ENCODE measurements around the gene GFRA1. TPM values are rescaled to one million over a fixed set of nuclear protein-coding genes. Genes with fewer than 3 reads are reported as not detected.

The GFRA1 gene
- total RNA-seq, 4 donors from 2014 or later = 6.2 to 44.5 (median 13.4) TPM

DNA sequence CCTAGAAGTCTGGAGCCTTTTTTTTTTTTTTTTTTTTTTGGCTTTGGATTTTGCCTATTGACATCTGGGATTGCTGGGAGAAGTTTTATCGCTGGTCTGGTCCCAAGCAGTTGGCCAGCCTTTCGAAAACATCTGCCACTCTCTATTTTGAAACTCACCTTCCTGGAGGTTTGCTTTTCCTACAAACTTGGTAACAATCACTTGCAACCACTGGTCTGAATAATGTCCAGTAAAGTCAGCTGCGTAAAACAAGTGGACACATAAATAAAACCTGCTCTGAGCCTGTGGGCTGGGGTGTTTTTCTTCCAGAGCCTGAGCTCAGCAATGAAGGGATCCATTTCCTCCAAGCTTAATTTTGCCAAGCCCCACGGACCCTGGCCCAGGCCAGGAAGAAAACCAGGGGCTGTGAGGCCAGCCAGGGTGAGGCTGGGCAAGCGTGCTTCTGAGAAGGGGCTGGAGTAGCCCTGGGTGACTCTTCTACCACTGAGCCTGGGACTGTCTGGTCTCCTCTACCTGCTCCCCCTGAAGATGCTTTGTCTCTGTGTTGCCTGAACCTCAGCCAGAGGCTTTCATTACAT lies 202.2 kb downstream of the GFRA1 start:
- DNase-seq (ENCODE audit: low spot score in 2 of 2) = peak in 1 of 2 donors; percentile 77
- no peak for TF ChIP-seq CTCF (IDR thresholded peaks at IDR 0.05)
- no peak for TF ChIP-seq POLR2A (IDR thresholded peaks at IDR 0.05)
- 90 to 92% methylated on average over 5 of the region's 5 CpGs for WGBS, 2 donors
- intact Hi-C loops (cut with DNase I; ENCODE audit: low total_unique reads) = no loop called here
- no peak overlapping the region for H3K4me3 ChIP-seq (ENCODE audit: low read depth, poor library complexity, severe bottlenecking)

- no peak overlapping the region for H3K4me3 ChIP-seq (ENCODE audit: low read depth, poor library complexity, severe bottlenecking)
- 39 to 44% methylated on average over 4 to 5 of the region's 5 CpGs for WGBS, 2 donors
- DNase-seq (ENCODE audit: low spot score in 2 of 2) = peak in 1 of 2 donors; percentile 45
- TF ChIP-seq POLR2A (IDR thresholded peaks at IDR 0.05) = no peak
- TF ChIP-seq CTCF (IDR thresholded peaks at IDR 0.05) = no peak
- intact Hi-C loops (cut with DNase I; ENCODE audit: low total_unique reads) = no loop called here
Observed at GRCh38 chr10:116069856-116070255, 203.2 kb downstream of the GFRA1 start.

- H3K4me3 ChIP-seq (ENCODE audit: low read depth, poor library complexity, severe bottlenecking) = no peak overlapping the region
- TF ChIP-seq POLR2A (IDR thresholded peaks at IDR 0.05) = no peak
- no peak for TF ChIP-seq CTCF (IDR thresholded peaks at IDR 0.05)
- WGBS, 2 donors = 78 to 82% methylated on average over 7 of the region's 7 CpGs
- intact Hi-C loops (cut with DNase I; ENCODE audit: low total_unique reads) = no loop called here
- peak in 1 of 2 donors; percentile 68 for DNase-seq (ENCODE audit: low spot score in 2 of 2)
Observed at GRCh38 chr10:116067825-116068224, 205.2 kb downstream of the GFRA1 start.

DNA sequence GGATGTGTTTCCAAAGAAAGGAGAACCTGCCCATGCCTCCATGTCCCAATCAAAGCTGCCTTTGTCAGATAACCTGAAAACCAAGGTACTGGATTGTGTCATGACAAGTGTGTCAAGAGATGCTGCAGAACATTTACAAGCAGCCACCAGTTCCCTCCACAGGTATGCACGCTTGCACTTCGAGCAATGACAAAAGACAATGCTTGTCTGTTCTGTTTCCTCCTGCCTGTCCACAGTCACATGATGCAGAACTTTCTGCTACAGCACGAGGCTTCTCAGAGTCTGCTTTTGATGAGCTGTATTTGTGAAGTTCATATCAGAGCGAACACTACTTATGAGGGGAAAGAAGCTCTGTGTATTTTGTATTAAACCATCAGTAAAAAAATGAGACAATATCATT lies 209.9 kb downstream of the GFRA1 start:
- TF ChIP-seq POLR2A (IDR thresholded peaks at IDR 0.05) = no peak
- TF ChIP-seq CTCF (IDR thresholded peaks at IDR 0.05) = no peak
- no peak overlapping the region for H3K4me3 ChIP-seq (ENCODE audit: low read depth, poor library complexity, severe bottlenecking)
- no peak for DNase-seq (ENCODE audit: low spot score in 2 of 2)
- intact Hi-C loops (cut with DNase I; ENCODE audit: low total_unique reads) = no loop called here
- 72 to 78% methylated on average over 4 of the region's 4 CpGs for WGBS, 2 donors

DNA sequence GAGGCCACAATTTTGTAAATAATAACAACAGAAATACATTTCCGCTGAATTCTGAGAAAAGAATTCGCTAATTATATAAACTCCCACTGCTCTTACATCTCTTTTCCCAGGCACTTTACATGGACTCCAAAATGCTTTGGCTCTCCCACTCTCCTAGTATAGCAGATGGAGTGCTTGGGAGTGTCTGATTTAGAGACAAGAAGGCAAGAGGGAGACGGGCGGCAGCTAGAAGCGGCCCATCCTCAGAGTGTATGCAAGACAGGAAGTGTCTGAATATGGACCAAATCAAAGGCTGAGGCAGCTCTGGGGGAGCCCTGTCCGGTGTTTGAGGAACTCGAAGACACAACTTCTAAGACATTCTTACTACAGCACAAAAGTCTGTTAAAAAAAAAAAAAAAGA lies 212.1 kb downstream of the GFRA1 start:
- no peak overlapping the region for H3K4me3 ChIP-seq (ENCODE audit: low read depth, poor library complexity, severe bottlenecking)
- WGBS, 2 donors = 68 to 77% methylated on average over 7 of the region's 7 CpGs
- TF ChIP-seq CTCF (IDR thresholded peaks at IDR 0.05) = no peak
- no peak for TF ChIP-seq POLR2A (IDR thresholded peaks at IDR 0.05)
- DNase-seq (ENCODE audit: low spot score in 2 of 2) = no peak
- intact Hi-C loops (cut with DNase I; ENCODE audit: low total_unique reads) = no loop called here

GRCh38 chr10:116059320-116059719 lies 213.7 kb downstream of the GFRA1 start:
- no peak for DNase-seq (ENCODE audit: low spot score in 2 of 2)
- intact Hi-C loops (cut with DNase I; ENCODE audit: low total_unique reads) = no loop called here
- WGBS, 2 donors = 85 to 86% methylated on average over 7 of the region's 7 CpGs
- TF ChIP-seq POLR2A (IDR thresholded peaks at IDR 0.05) (no peak), CTCF (IDR thresholded peaks at IDR 0.05) (no peak)
- H3K4me3 ChIP-seq (ENCODE audit: low read depth, poor library complexity, severe bottlenecking) = no peak overlapping the region

Measured in lower leg skin (tissue), 4 donors.